AG04450 (cell line): Measurements from ENCODE around the gene DOCK9. TPM values are rescaled to one million over a fixed set of nuclear protein-coding genes. Genes with fewer than 3 reads are reported as not detected.

ENCODE experiments used
- CTCF ChIA-PET: fragments of 300-600, 350-600 bp; formaldehyde crosslinking; extraction: SDS; loops from one replicate; lab custom pipeline; 2022; ENCODE audit warnings: antibody characterized with exemption, inconsistent platforms; lab: Charles Lee
- POLR2A ChIA-PET: fragments of 350-600 bp; formaldehyde crosslinking; extraction: SDS; loops from one replicate; lab custom pipeline; 2021; ENCODE audit warnings: antibody characterized with exemption, inconsistent platforms; lab: Yijun Ruan, JAX
- DNase-seq: peaks from one replicate; pipeline ENCODE4 v3.0.0-alpha.2; 2011; ENCODE audit warnings: low read depth, low spot score
- H3K27ac ChIP-seq: one replicate; pipeline ENCODE4 v1.5.1; 2012; ENCODE audit warnings: low read depth, low read length, control low read depth
- H3K27me3 ChIP-seq: one replicate; pipeline ENCODE4 v1.6.0; 2012; ENCODE audit warnings: low read length; ENCODE audit not compliant: control insufficient read depth, insufficient read depth
- H3K4me3 ChIP-seq: 2 replicates; pipeline ENCODE4 v1.5.1; 2011; ENCODE audit warnings: mild to moderate bottlenecking, low read depth, low read length, control low read depth
- H3K9me3 ChIP-seq: 2 replicates; pipeline ENCODE4 v1.5.1; 2012; ENCODE audit warnings: low read length; ENCODE audit not compliant: control insufficient read depth, insufficient read depth
- polyA plus RNA-seq: library from polyadenylated mRNA; depleted of rRNA; stranded (reverse); fragments of >200 nt; gene quantifications from 2 replicates; pipeline ENCODE4 v1.2.3, GENCODE V29; 2011
- TF ChIP-seq, protein P1 (sequence below): IDR thresholded peaks from 2 replicates; pipeline ENCODE4 v1.5.1; 2011; ENCODE audit warnings: low read depth, low read length, control low read depth, inconsistent platforms

Gene DOCK9
- polyA plus RNA-seq, 1 experiment, result 9.6 TPM

DNA sequence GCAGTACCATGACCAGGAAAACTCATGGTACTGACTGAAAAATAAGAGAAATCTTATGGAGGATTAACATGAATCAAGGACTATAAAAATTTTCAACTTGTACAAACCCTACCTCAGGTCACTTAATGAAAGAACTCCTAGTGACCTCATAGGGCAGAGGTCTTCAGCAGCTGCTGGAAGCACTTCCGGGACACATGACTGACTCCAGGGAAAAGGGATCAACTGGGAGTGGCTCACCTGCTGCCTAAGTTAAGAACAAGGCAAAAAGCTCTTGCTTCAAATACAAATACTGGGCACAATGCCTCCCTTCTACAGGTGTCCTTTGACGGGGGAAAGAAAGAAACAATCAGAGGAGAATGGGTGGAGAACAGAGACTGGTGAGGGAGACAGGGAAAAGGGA is 18.6 kb downstream of the DOCK9 start:
- Histone ChIP-seq H3K27ac (no peak overlapping the region), H3K27me3 (no peaks in the 10 kb centered on the region), H3K9me3 (no peaks in the 10 kb centered on the region), H3K4me3 (no peak overlapping the region)
- TF ChIP-seq, protein P1, sequence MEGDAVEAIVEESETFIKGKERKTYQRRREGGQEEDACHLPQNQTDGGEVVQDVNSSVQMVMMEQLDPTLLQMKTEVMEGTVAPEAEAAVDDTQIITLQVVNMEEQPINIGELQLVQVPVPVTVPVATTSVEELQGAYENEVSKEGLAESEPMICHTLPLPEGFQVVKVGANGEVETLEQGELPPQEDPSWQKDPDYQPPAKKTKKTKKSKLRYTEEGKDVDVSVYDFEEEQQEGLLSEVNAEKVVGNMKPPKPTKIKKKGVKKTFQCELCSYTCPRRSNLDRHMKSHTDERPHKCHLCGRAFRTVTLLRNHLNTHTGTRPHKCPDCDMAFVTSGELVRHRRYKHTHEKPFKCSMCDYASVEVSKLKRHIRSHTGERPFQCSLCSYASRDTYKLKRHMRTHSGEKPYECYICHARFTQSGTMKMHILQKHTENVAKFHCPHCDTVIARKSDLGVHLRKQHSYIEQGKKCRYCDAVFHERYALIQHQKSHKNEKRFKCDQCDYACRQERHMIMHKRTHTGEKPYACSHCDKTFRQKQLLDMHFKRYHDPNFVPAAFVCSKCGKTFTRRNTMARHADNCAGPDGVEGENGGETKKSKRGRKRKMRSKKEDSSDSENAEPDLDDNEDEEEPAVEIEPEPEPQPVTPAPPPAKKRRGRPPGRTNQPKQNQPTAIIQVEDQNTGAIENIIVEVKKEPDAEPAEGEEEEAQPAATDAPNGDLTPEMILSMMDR, result no peak
- CTCF ChIA-PET, result no interaction called here
- POLR2A ChIA-PET, result no interaction called here
- no peak for DNase-seq

DNA sequence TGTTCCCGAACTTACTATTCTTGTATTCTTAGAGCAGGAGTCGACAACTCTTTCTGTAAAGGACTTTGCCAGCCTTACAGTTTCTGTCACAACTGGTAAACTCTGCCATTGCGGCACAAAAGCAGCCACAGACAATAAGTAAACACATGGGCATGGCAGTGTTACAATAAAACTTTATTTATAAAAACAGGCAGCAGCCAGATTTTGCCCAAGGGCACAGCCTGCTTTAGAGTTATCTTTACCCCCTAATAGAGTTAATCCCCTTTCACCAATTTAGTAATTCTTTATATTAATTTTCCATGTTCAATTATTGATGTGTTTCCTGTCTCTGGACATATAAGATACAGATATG is 19.4 kb downstream of the DOCK9 start:
- no peak overlapping the region for H3K4me3 ChIP-seq
- ChIA-PET POLR2A (no interaction called here), CTCF (no interaction called here)
- no peak for DNase-seq
- TF ChIP-seq, protein P1, result no peak
- no peaks in the 10 kb centered on the region for H3K27me3 ChIP-seq
- H3K9me3 ChIP-seq, result no peaks in the 10 kb centered on the region
- H3K27ac ChIP-seq, result no peak overlapping the region

- H3K4me3 ChIP-seq, result no peak overlapping the region
- no peak overlapping the region for H3K27ac ChIP-seq
- ChIA-PET POLR2A (no interaction called here), CTCF (no interaction called here)
- TF ChIP-seq, protein P1, result no peak
- no peaks in the 10 kb centered on the region for H3K27me3 ChIP-seq
- H3K9me3 ChIP-seq, result no peaks in the 10 kb centered on the region
- no peak for DNase-seq
Observed at GRCh38 chr13:98957731-98958442, 20.0 kb downstream of the DOCK9 start.

DNA sequence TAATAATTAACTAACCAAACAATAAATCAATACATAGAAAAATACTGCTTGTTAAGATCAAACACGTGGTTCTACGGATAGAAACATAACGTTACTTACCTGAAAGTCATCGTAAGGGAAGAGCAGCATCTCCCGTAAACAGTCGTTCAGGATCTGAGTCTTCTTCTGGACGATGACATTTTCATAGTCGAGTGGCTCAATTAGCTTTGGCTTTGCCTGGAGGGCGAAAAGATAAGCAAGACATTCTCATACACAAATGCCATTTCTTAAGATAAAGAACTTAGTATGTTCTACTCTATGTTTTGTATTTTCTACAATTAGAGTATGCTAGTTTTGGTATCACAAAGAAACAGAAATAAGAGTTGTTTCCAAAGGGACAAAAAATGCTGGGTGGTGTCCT is 22.5 kb downstream of the DOCK9 start:
- no peaks in the 10 kb centered on the region for H3K9me3 ChIP-seq
- H3K27me3 ChIP-seq, result no peaks in the 10 kb centered on the region
- no peak overlapping the region for H3K4me3 ChIP-seq
- ChIA-PET POLR2A (no interaction called here), CTCF (no interaction called here)
- no peak for DNase-seq
- TF ChIP-seq, protein P1, result no peak
- no peak overlapping the region for H3K27ac ChIP-seq

DNA sequence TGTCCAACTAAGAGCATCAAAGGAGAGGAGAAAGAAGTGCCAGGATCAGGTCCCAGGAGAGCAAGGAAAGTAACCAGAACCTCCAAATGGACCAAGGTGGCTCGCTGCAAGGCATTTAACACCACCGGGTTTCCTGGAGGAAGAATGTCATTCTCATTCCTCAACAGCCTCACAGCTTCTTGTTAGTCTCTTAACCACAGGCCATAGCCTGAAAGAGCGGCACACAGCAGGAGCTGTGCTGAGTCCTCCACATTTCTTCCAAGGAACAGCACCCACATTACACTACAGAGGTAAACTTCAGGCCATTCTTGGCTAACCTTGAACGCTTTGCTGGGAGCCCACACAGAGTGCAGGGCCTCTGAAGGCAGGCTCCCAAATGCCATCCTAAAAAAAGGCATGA is 23.6 kb downstream of the DOCK9 start:
- CTCF ChIA-PET, result no interaction called here
- TF ChIP-seq, protein P1, result no peak
- POLR2A ChIA-PET, result interaction anchor here (0.6 kb wide), 1 partner anchor 544 kb away, joined by 3 read pairs; no protein-coding TSS in a partner anchor
- no peaks in the 10 kb centered on the region for H3K27me3 ChIP-seq
- no peak overlapping the region for H3K27ac ChIP-seq
- DNase-seq, result no peak
- no peak overlapping the region for H3K4me3 ChIP-seq
- no peaks in the 10 kb centered on the region for H3K9me3 ChIP-seq
